Thyroid gland (tissue), 4 donors: ENCODE measurements around the gene COL7A1. TPM values are rescaled to one million over a fixed set of nuclear protein-coding genes. Genes with fewer than 3 reads are reported as not detected.

ENCODE experiments used
- DNase-seq, 2 donors: peaks; one replicate each; pipeline ENCODE4 v3.0.0-alpha.2; 2019
- H3K27ac ChIP-seq, 3 donors: fragments of 200-600 bp; sonication (generic); 1 replicate in 2 of 3; 2 replicates in 1 of 3; pipeline ENCODE4 v1.5.1; 2016 to 2019; ENCODE audit warnings: mild to moderate bottlenecking in 1 of 3, moderate library complexity in 1 of 3
- H3K27me3 ChIP-seq: fragments of 200-600 bp; sonication (generic); one replicate; pipeline ENCODE4 v1.5.1; 2019
- H3K36me3 ChIP-seq, 2 donors: fragments of 200-600 bp; sonication (generic); one replicate each; pipeline ENCODE4 v1.5.1; 2016 to 2019
- H3K4me1 ChIP-seq, 2 donors: fragments of 200-600 bp; sonication (generic); one replicate each; pipeline ENCODE4 v1.5.1; 2017 to 2019
- H3K4me3 ChIP-seq, 3 donors: fragments of 200-600 bp; sonication (generic); replicated peaks in 1 of 3; 1 replicate in 2 of 3; 2 replicates in 1 of 3; pipeline ENCODE4 v1.5.1; 2016; ENCODE audit warnings: mild to moderate bottlenecking in 1 of 3
- H3K9me3 ChIP-seq: fragments of 200-600 bp; sonication (generic); one replicate; pipeline ENCODE4 v1.5.1; 2017
- POLR2A ChIP-seq, 2 donors: fragments of 450-650 bp; IDR thresholded peaks; one replicate each; pipeline ENCODE4 v1.6.1; 2017; ENCODE audit warnings: antibody characterized with exemption in 2 of 2, mild to moderate bottlenecking in 2 of 2, moderate library complexity in 1 of 2
- WGBS, 2 donors: methylation state at CpG; one replicate each; pipeline ENCODE4 v1.1.5; 2017; 5-methylcytosine and 5-hydroxymethylcytosine counted together
- intact Hi-C: fragments of 100-400 bp; cut with DNase I; formaldehyde crosslinking; loops from one replicate; pipeline ENCODE4 v1.15.1; 2023
- total RNA-seq, 4 donors: library from RNA; depleted of rRNA; stranded (reverse); fragments of >200 nt; gene quantifications; one replicate each; pipeline ENCODE4 v1.2.3, GENCODE V29; 2016
- TF ChIP-seq, protein P1 (sequence below), 6 experiments: fragments of 200-600 bp in 3 of 6; fragments of 450-650 bp in 3 of 6; sonication (generic) in 3 of 6; IDR thresholded peaks; one replicate each; pipeline ENCODE4 v1.5.1; 2016 to 2019; ENCODE audit warnings: antibody characterized with exemption in 6 of 6, mild to moderate bottlenecking in 2 of 6, inconsistent platforms in 1 of 6, moderate library complexity in 1 of 6

COL7A1 gene
- total RNA-seq, 4 donors from 2014 or later = 0.34 to 1.0 (median 0.80) TPM

DNA sequence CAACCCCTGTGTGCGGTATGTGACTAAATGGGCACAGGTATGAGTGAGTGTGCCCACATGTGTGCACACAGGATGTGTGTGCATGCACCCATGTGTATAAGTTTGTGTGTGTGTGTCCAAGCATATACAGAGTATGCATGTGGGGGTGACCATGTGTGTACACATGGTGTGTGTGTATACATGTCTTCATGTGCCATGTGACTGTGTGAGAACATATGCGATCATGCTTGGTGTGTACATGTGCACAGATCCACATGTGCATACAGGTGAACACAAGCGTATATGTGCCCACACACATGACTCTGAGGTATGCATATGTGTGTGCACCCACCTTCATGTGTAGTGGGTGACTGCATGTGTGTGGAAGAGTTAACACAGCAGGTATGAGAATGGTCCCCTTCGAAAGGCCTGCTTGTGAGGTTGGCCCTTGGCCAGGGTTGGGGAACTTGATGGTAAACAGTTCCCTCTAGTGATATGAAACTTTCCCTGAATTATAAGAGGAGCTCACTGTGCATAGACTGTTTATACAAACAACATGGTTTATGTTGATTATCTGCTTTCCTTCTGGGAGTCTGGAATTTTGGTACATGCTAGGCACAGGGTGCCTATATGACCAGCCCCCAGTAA lies 48.8 kb downstream of the COL7A1 start:
- Histone ChIP-seq H3K4me1 (no peaks in the 10 kb centered on the region), H3K4me3 (no peak overlapping the region), H3K27me3 (no peaks in the 10 kb centered on the region), H3K36me3 (no peaks in the 10 kb centered on the region), H3K27ac (no peak overlapping the region), H3K9me3 (no peaks in the 10 kb centered on the region)
- intact Hi-C loops = loop anchor here (5.0 kb wide), 2 partner anchors 84 to 144 kb away; no protein-coding TSS in a partner anchor
- 67 to 84% methylated on average over 4 of the region's 4 CpGs for whole genome bisulfite sequencing, 2 donors
- DNase-seq = no peak
- TF ChIP-seq, protein P1, sequence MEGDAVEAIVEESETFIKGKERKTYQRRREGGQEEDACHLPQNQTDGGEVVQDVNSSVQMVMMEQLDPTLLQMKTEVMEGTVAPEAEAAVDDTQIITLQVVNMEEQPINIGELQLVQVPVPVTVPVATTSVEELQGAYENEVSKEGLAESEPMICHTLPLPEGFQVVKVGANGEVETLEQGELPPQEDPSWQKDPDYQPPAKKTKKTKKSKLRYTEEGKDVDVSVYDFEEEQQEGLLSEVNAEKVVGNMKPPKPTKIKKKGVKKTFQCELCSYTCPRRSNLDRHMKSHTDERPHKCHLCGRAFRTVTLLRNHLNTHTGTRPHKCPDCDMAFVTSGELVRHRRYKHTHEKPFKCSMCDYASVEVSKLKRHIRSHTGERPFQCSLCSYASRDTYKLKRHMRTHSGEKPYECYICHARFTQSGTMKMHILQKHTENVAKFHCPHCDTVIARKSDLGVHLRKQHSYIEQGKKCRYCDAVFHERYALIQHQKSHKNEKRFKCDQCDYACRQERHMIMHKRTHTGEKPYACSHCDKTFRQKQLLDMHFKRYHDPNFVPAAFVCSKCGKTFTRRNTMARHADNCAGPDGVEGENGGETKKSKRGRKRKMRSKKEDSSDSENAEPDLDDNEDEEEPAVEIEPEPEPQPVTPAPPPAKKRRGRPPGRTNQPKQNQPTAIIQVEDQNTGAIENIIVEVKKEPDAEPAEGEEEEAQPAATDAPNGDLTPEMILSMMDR (IDR thresholded peaks at IDR 0.05) = no peak
- no peak for TF ChIP-seq POLR2A (IDR thresholded peaks at IDR 0.05)

- Histone ChIP-seq H3K4me3 (no peak overlapping the region), H3K4me1 (no peaks in the 10 kb centered on the region), H3K27me3 (no peaks in the 10 kb centered on the region), H3K27ac (no peak overlapping the region), H3K36me3 (no peaks in the 10 kb centered on the region), H3K9me3 (no peaks in the 10 kb centered on the region)
- no peak for DNase-seq
- TF ChIP-seq POLR2A (IDR thresholded peaks at IDR 0.05) = no peak
- TF ChIP-seq, protein P1 (IDR thresholded peaks at IDR 0.05) = no peak
- 94 to 95% methylated on average over 5 of the region's 5 CpGs for WGBS, 2 donors
- intact Hi-C loops = no loop called here
Observed at GRCh38 chr3:48544141-48544540, 51.0 kb downstream of the COL7A1 start.

GRCh38 chr3:48543271-48543866 lies 51.8 kb downstream of the COL7A1 start:
- H3K36me3 ChIP-seq = no peaks in the 10 kb centered on the region
- 65 to 73% methylated on average over 9 of the region's 9 CpGs for WGBS, 2 donors
- H3K27ac ChIP-seq = no peak overlapping the region
- no peaks in the 10 kb centered on the region for H3K9me3 ChIP-seq
- no peak overlapping the region for H3K4me3 ChIP-seq
- no peak for DNase-seq
- H3K27me3 ChIP-seq = no peaks in the 10 kb centered on the region
- intact Hi-C loops = no loop called here
- no peak for TF ChIP-seq POLR2A (IDR thresholded peaks at IDR 0.05)
- TF ChIP-seq, protein P1 (IDR thresholded peaks at IDR 0.05) = no peak
- H3K4me1 ChIP-seq = no peaks in the 10 kb centered on the region

DNA sequence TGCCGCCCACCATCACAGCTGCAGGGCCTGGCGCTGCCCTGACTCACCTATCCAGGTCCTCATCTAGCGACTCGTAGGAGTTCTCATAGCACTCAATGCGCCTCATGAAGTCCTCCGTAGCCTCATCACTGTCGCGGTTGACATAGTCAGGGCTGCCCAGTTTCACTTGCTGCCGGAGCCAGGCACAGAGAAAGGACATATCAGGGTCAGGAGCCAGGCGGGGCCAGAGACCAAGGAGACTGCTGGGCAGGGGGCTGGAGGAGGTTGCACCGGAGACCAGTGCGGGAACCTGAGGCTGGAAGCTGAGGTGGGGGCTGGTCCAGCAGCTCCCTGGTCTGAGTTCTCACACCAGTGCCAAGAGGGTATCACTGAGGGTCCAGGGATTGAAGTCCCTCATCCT lies 56.7 kb downstream of the COL7A1 start:
- Histone ChIP-seq H3K27me3 (no peaks in the 10 kb centered on the region), H3K9me3 (no peaks in the 10 kb centered on the region), H3K4me1 (no peaks in the 10 kb centered on the region), H3K4me3 (no peak overlapping the region), H3K27ac (no peak overlapping the region), H3K36me3 (no peaks in the 10 kb centered on the region)
- 91 to 94% methylated on average over 12 of the region's 12 CpGs for WGBS, 2 donors
- TF ChIP-seq POLR2A (IDR thresholded peaks at IDR 0.05) = no peak
- no peak for DNase-seq
- intact Hi-C loops = no loop called here

- no peaks in the 10 kb centered on the region for H3K27me3 ChIP-seq
- intact Hi-C loops = no loop called here
- no peaks in the 10 kb centered on the region for H3K36me3 ChIP-seq
- H3K9me3 ChIP-seq = no peaks in the 10 kb centered on the region
- no peaks in the 10 kb centered on the region for H3K4me1 ChIP-seq
- DNase-seq = no peak
- no peak overlapping the region for H3K4me3 ChIP-seq
- no peak for TF ChIP-seq POLR2A (IDR thresholded peaks at IDR 0.05)
- TF ChIP-seq, protein P1 (IDR thresholded peaks at IDR 0.05) = no peak
- WGBS, 2 donors = 80 to 93% methylated on average over 5 of the region's 5 CpGs
- no peak overlapping the region for H3K27ac ChIP-seq
Observed at GRCh38 chr3:48536785-48537184, 58.3 kb downstream of the COL7A1 start.
